Right cardiac atrium (tissue), 5 donors: ENCODE results near the gene AHCYL2. TPM values are rescaled to one million over a fixed set of nuclear protein-coding genes. Genes with fewer than 3 reads are reported as not detected.
"Not testable (repeated sequence)": the region's sequence is repeated elsewhere in the genome, so short reads cannot be mapped to it uniquely, and the experiment has no call there.

Experiments
- ATAC-seq, 2 donors: fragments of 200-7000 bp; cut with Tn5 transposase; one replicate each; pipeline versions ENCODE4 v1.8.0 to v1.9.1; 2020; ENCODE audit warnings: moderate library complexity in 2 of 2, mild to moderate bottlenecking in 1 of 2
- DNase-seq, 3 donors: peaks; one replicate each; pipeline ENCODE4 v3.0.0-alpha.2; 2020
- H3K27ac ChIP-seq: one replicate; pipeline ENCODE4 v1.5.1; 2013; ENCODE audit warnings: mild to moderate bottlenecking, low read length, control low read depth, moderate library complexity
- H3K27me3 ChIP-seq: one replicate; pipeline ENCODE4 v1.6.1; 2013; ENCODE audit not compliant: control insufficient read depth, insufficient read depth
- H3K4me1 ChIP-seq: one replicate; pipeline ENCODE4 v1.6.1; 2013; ENCODE audit warnings: low read length; ENCODE audit not compliant: control insufficient read depth, insufficient read depth
- H3K4me3 ChIP-seq: one replicate; pipeline ENCODE4 v1.5.1; 2013; ENCODE audit warnings: low read length, control low read depth
- H3K9me3 ChIP-seq: one replicate; pipeline ENCODE4 v1.6.1; 2013; ENCODE audit warnings: low read length; ENCODE audit not compliant: control insufficient read depth
- WGBS: extraction: QIAGEN DNeasy Blood & Tissue Kit; methylation state at CpG from one replicate; pipeline ENCODE4 v1.1.7; 2013; 5-methylcytosine and 5-hydroxymethylcytosine counted together
- intact Hi-C, 4 donors: fragments of 100-400 bp; cut with DNase I; formaldehyde crosslinking; loops; one replicate each; pipeline versions ENCODE4 v1.11.0 to v1.14.0; 2022 to 2023
- polyA plus RNA-seq: library from polyadenylated mRNA; stranded (reverse); fragments of 200-250 nt; gene quantifications from one replicate; pipeline ENCODE4 v1.2.3, GENCODE V29; 2013
- total RNA-seq, 4 donors: library from RNA; stranded (reverse); fragmentation: NEBNext Ultra II Directional; extraction: Animal tissue kit (Norgen Biotek cat#: 25700); gene quantifications; one replicate each; pipeline ENCODE4 v1.2.1, GENCODE V29; 2021
- donor health status: healthy with polysubstance abuse.
- donor health status: DM: no; HTN: yes; CAD: no.
- donor health status: DM: no; HTN: no; CAD: no.
- donor health status: DM: no; HTN: yes; CAD: no; lungs with severe emphysema.
- donor health status: DM: yes; HTN: yes; CAD: no.

Gene AHCYL2
- total and polyA plus RNA-seq, 5 donors: 1.8 to 8.8 (median 7.1) TPM

- no peaks in the 10 kb centered on the region for H3K4me1 ChIP-seq
- H3K9me3 ChIP-seq: no peaks in the 10 kb centered on the region
- 73% methylated on average over 2 of the region's 2 CpGs for WGBS
- H3K27me3 ChIP-seq: no peaks in the 10 kb centered on the region
- H3K27ac ChIP-seq: no peak overlapping the region
- intact Hi-C loops: no loop called here
- DNase-seq (no peak), ATAC-seq (no peak)
- no peak overlapping the region for H3K4me3 ChIP-seq
These were observed 22.3 kb downstream of the AHCYL2 start for GRCh38 chr7:129247087-129247486.

- Histone ChIP-seq H3K4me3 (no peak overlapping the region), H3K27ac (no peak overlapping the region), H3K27me3 (no peaks in the 10 kb centered on the region), H3K9me3 (no peaks in the 10 kb centered on the region), H3K4me1 (no peaks in the 10 kb centered on the region)
- WGBS: 83% methylated on average over 2 of the region's 2 CpGs
- intact Hi-C loops: no loop called here
- DNase-seq: no peak
- no peak for ATAC-seq
These were observed 27.3 kb downstream of the AHCYL2 start for GRCh38 chr7:129252128-129252527.

- DNase-seq, ATAC-seq: not testable (repeated sequence)
These were observed 27.8 kb downstream of the AHCYL2 start for GRCh38 chr7:129252603-129253002.

GRCh38 chr7:129255800-129256199 lies 31.0 kb downstream of the AHCYL2 start:
- Histone ChIP-seq H3K27ac (no peak overlapping the region), H3K4me3 (no peak overlapping the region), H3K4me1 (no peaks in the 10 kb centered on the region), H3K9me3 (no peaks in the 10 kb centered on the region), H3K27me3 (no peaks in the 10 kb centered on the region)
- ATAC-seq (no peak), DNase-seq (no peak)
- 93% methylated on average over 4 of the region's 4 CpGs for WGBS
- intact Hi-C loops: no loop called here

More at GRCh38 chr7:129252603-129253002, 27.8 kb downstream of the AHCYL2 start:
- H3K9me3 ChIP-seq, H3K4me1 ChIP-seq, intact Hi-C loops, H3K27me3 ChIP-seq, H3K27ac ChIP-seq, H3K4me3 ChIP-seq: not testable (repeated sequence)
- 91% methylated on average over 5 of the region's 5 CpGs for WGBS

GRCh38 chr7:129256221-129256620 lies 31.4 kb downstream of the AHCYL2 start:
- intact Hi-C loops: no loop called here
- Histone ChIP-seq H3K4me3 (no peak overlapping the region), H3K4me1 (no peaks in the 10 kb centered on the region), H3K9me3 (no peaks in the 10 kb centered on the region), H3K27me3 (no peaks in the 10 kb centered on the region), H3K27ac (no peak overlapping the region)
- ATAC-seq: no peak
- WGBS: 94% methylated on average over 2 of the region's 2 CpGs
- DNase-seq: no peak

- no peaks in the 10 kb centered on the region for H3K27me3 ChIP-seq
- no peak for DNase-seq
- intact Hi-C loops: no loop called here
- no peak overlapping the region for H3K27ac ChIP-seq
- H3K9me3 ChIP-seq: no peaks in the 10 kb centered on the region
- no peaks in the 10 kb centered on the region for H3K4me1 ChIP-seq
- no peak overlapping the region for H3K4me3 ChIP-seq
- no peak for ATAC-seq
These were observed 32.3 kb downstream of the AHCYL2 start for GRCh38 chr7:129257168-129257567.

GRCh38 chr7:129258649-129259389 lies 34.0 kb downstream of the AHCYL2 start:
- ATAC-seq (peak in 1 of 2 donors; percentile 48), DNase-seq (no peak)
- no peak overlapping the region for H3K4me3 ChIP-seq
- H3K27me3 ChIP-seq: no peaks in the 10 kb centered on the region
- 74% methylated on average over 4 of the region's 4 CpGs for WGBS
- no peak overlapping the region for H3K27ac ChIP-seq
- H3K9me3 ChIP-seq: no peaks in the 10 kb centered on the region
- no peaks in the 10 kb centered on the region for H3K4me1 ChIP-seq
- intact Hi-C loops: no loop called here

GRCh38 chr7:129262324-129262723 lies 37.5 kb downstream of the AHCYL2 start:
- Histone ChIP-seq H3K9me3 (no peaks in the 10 kb centered on the region), H3K27me3 (no peaks in the 10 kb centered on the region), H3K4me3 (no peak overlapping the region), H3K27ac (no peak overlapping the region), H3K4me1 (no peaks in the 10 kb centered on the region)
- DNase-seq (no peak), ATAC-seq (no peak)
- intact Hi-C loops: no loop called here
- 83% methylated on average over 2 of the region's 2 CpGs for WGBS

- Histone ChIP-seq H3K27ac (no peak overlapping the region), H3K27me3 (no peaks in the 10 kb centered on the region), H3K4me1 (no peaks in the 10 kb centered on the region), H3K4me3 (no peak overlapping the region), H3K9me3 (no peaks in the 10 kb centered on the region)
- DNase-seq: no peak
- 96% methylated on average over 2 of the region's 2 CpGs for WGBS
- intact Hi-C loops: no loop called here
- ATAC-seq: no peak
These were observed 38.3 kb downstream of the AHCYL2 start for GRCh38 chr7:129263168-129263567.

GRCh38 chr7:129264534-129264933 lies 39.7 kb downstream of the AHCYL2 start:
- ATAC-seq: no peak
- intact Hi-C loops: no loop called here

GRCh38 chr7:129265328-129265727 lies 40.5 kb downstream of the AHCYL2 start:
- H3K4me3 ChIP-seq: no peak overlapping the region
- ATAC-seq: no peak
- no peaks in the 10 kb centered on the region for H3K27me3 ChIP-seq
- no peak for DNase-seq
- no peaks in the 10 kb centered on the region for H3K9me3 ChIP-seq
- 64% methylated on average over 1 of the region's 1 CpG for WGBS
- no peaks in the 10 kb centered on the region for H3K4me1 ChIP-seq
- intact Hi-C loops: no loop called here
- H3K27ac ChIP-seq: no peak overlapping the region

More at GRCh38 chr7:129264534-129264933, 39.7 kb downstream of the AHCYL2 start:
- DNase-seq: no peak
- 84% methylated on average over 4 of the region's 4 CpGs for WGBS
- Histone ChIP-seq H3K9me3 (no peaks in the 10 kb centered on the region), H3K4me3 (no peak overlapping the region), H3K27me3 (no peaks in the 10 kb centered on the region), H3K4me1 (no peaks in the 10 kb centered on the region), H3K27ac (no peak overlapping the region)

- intact Hi-C loops: no loop called here
- Histone ChIP-seq H3K4me1 (no peaks in the 10 kb centered on the region), H3K9me3 (no peaks in the 10 kb centered on the region), H3K27ac (no peak overlapping the region), H3K27me3 (no peaks in the 10 kb centered on the region), H3K4me3 (no peak overlapping the region)
- 97% methylated on average over 6 of the region's 6 CpGs for WGBS
- no peak for ATAC-seq
- no peak for DNase-seq
These were observed 41.4 kb downstream of the AHCYL2 start for GRCh38 chr7:129266181-129266580.
